ENCODE data around the gene OTX2.

- TF ChIP-seq POLR2A (IDR thresholded peaks at IDR 0.05; ENCODE audit: low read depth, low read length) (no peak), POLR2AphosphoS5 (IDR thresholded peaks at IDR 0.05; ENCODE audit: low read depth, low read length) (no peak), TAF1 (IDR thresholded peaks at IDR 0.05; ENCODE audit: low read depth, low read length) (no peak), SPI1 (IDR thresholded peaks at IDR 0.05; ENCODE audit: low read depth, low read length) (no peak), POU2F2 (IDR thresholded peaks at IDR 0.05; ENCODE audit: low read depth, low read length) (no peak), PAX5 (IDR thresholded peaks at IDR 0.05; ENCODE audit: insufficient read depth, low read length, severe bottlenecking) (no peak)
Measured at GRCh38 chr14:56751471-56751870, 58.8 kb downstream of the OTX2 start.
